Upper lobe of left lung (tissue), 6 donors: Measurements from ENCODE around the gene CYB5R4. TPM values are rescaled to one million over a fixed set of nuclear protein-coding genes. Genes with fewer than 3 reads are reported as not detected.
"Not testable (repeated sequence)": the region's sequence is repeated elsewhere in the genome, so short reads cannot be mapped to it uniquely, and the experiment has no call there.

Experiments
- ATAC-seq, 2 donors: fragments of 200-7000 bp; cut with Tn5 transposase; one replicate each; pipeline ENCODE4 v1.9.1; 2022; ENCODE audit warnings: mild to moderate bottlenecking in 2 of 2, moderate library complexity in 2 of 2; ENCODE audit not compliant: low FRiP score in 2 of 2
- DNase-seq, 2 donors: peaks; one replicate each; pipeline ENCODE4 v3.0.0-alpha.2; 2019 to 2020
- H3K27ac ChIP-seq, 4 donors: fragments of 200-600 bp; sonication (generic); one replicate each; pipeline ENCODE4 v1.5.1; 2016 to 2019
- H3K27me3 ChIP-seq, 4 donors: fragments of 200-600 bp; sonication (generic); one replicate each; pipeline ENCODE4 v1.5.1; 2017 to 2019
- H3K36me3 ChIP-seq, 4 donors: fragments of 200-600 bp; sonication (generic); one replicate each; pipeline ENCODE4 v1.5.1; 2016 to 2019
- H3K4me1 ChIP-seq, 4 donors: fragments of 200-600 bp; sonication (generic); one replicate each; pipeline ENCODE4 v1.5.1; 2018 to 2019
- H3K4me3 ChIP-seq, 4 donors: fragments of 200-600 bp; sonication (generic); one replicate each; pipeline ENCODE4 v1.5.1; 2017 to 2019; ENCODE audit warnings: mild to moderate bottlenecking in 2 of 4, moderate library complexity in 1 of 4
- H3K9me3 ChIP-seq, 4 donors: fragments of 200-600 bp; sonication (generic); one replicate each; pipeline ENCODE4 v1.5.1; 2018 to 2019
- CTCF ChIP-seq, 6 experiments: fragments of 450-650 bp in 4 of 6; fragments of 200-600 bp in 2 of 6; sonication (generic) in 2 of 6; IDR thresholded peaks; one replicate each; pipeline ENCODE4 v1.5.1; 2016 to 2019; ENCODE audit warnings: antibody characterized with exemption in 6 of 6
- EP300 ChIP-seq, 4 donors: sonication (generic); formaldehyde crosslinking; IDR thresholded peaks; one replicate each; pipeline ENCODE4 v1.5.1; 2017; ENCODE audit warnings: antibody characterized with exemption in 4 of 4, control low read depth in 2 of 4
- POLR2A ChIP-seq, 4 donors: fragments of 450-650 bp; IDR thresholded peaks; one replicate each; pipeline ENCODE4 v1.5.1; 2016 to 2017; ENCODE audit warnings: antibody characterized with exemption in 4 of 4, mild to moderate bottlenecking in 2 of 4
- POLR2AphosphoS5 ChIP-seq, 2 donors: sonication (generic); formaldehyde crosslinking; IDR thresholded peaks; one replicate each; pipeline ENCODE4 v1.5.1; 2017; ENCODE audit warnings: antibody characterized with exemption in 2 of 2
- WGBS, 2 donors: methylation state at CpG; one replicate each; pipeline ENCODE4 v1.1.5; 2017 to 2018; 5-methylcytosine and 5-hydroxymethylcytosine counted together
- total RNA-seq, 6 donors: library from RNA; depleted of rRNA in 4 of 6; stranded (reverse); fragments of >200 nt in 4 of 6; gene quantifications; one replicate each; pipeline versions ENCODE4 v1.1.0 to v1.2.1, GENCODE V29; 2016 to 2021
- donor health status: DM: no; HTN: no; CAD: no; lungs with moderate emphysema.
- donor health status: DM: no; HTN: yes; CAD: no; lungs with severe emphysema.

The CYB5R4 gene
- total RNA-seq, 6 donors from 2014 or later = 5.2 to 25.8 (median 13.1) TPM

DNA sequence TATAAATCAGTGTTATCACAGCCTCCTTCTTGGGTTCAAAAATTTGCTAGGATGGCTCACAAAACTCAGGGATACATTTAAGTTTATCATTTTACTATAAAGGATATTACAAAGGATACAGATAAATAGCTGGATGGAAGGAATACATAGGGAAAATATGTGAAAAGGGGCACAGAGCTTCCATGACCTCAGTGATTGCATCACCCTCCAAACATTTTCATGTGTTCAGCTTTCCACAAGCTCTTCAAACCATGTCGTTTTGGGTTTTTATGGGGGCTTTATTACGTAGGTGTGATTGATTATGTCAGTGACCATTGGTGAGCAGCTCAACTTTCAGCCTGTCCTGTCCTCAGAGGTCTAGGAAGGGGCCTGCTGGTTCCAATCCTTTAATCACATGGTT, 68.0 kb downstream of the CYB5R4 start:
- no peak overlapping the region for H3K27ac ChIP-seq
- 81 to 91% methylated on average over 2 of the region's 2 CpGs for WGBS, 2 donors
- TF ChIP-seq POLR2AphosphoS5 (IDR thresholded peaks at IDR 0.05) (no peak), EP300 (IDR thresholded peaks at IDR 0.05) (no peak), CTCF (IDR thresholded peaks at IDR 0.05) (no peak), POLR2A (IDR thresholded peaks at IDR 0.05) (no peak)
- H3K36me3 ChIP-seq = peaks cover 0 to 51% (median 12%) of the 10 kb centered on the region in 4 donors
- DNase-seq (no peak), ATAC-seq (no peak)
- H3K9me3 ChIP-seq = no peaks in the 10 kb centered on the region
- H3K4me1 ChIP-seq = no peaks in the 10 kb centered on the region
- H3K4me3 ChIP-seq = no peak overlapping the region
- no peaks in the 10 kb centered on the region for H3K27me3 ChIP-seq

DNA sequence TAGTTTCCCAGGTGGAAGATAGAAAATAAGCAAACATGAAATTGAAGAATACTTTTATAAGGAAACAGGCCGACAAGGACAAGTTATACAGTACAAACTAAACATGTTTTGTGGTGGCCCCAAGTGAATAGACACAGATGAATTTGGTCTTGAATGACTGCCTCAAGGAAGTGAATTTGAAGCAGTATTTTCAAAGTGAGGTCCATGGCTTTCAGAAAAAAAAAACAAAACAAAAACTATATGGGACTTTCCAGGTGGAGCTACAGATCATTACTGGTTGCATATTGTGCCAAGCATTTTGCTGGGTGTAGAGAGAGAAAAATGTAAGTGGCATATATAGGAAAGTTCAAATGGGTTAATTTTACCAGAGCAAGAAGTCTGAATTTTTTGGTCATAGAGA, 68.8 kb downstream of the CYB5R4 start:
- Histone ChIP-seq H3K4me3 (no peak overlapping the region), H3K9me3 (no peaks in the 10 kb centered on the region), H3K36me3 (peaks cover 0 to 51% (median 14%) of the 10 kb centered on the region in 4 donors), H3K27me3 (no peaks in the 10 kb centered on the region), H3K4me1 (no peaks in the 10 kb centered on the region), H3K27ac (no peak overlapping the region)
- WGBS, 2 donors = 85 to 97% methylated on average over 1 of the region's 1 CpG
- TF ChIP-seq CTCF (IDR thresholded peaks at IDR 0.05) = no peak
- TF ChIP-seq EP300 (IDR thresholded peaks at IDR 0.05) = no peak
- TF ChIP-seq POLR2AphosphoS5 (IDR thresholded peaks at IDR 0.05) = no peak
- TF ChIP-seq POLR2A (IDR thresholded peaks at IDR 0.05) = no peak
- DNase-seq (no peak), ATAC-seq (no peak)

DNA sequence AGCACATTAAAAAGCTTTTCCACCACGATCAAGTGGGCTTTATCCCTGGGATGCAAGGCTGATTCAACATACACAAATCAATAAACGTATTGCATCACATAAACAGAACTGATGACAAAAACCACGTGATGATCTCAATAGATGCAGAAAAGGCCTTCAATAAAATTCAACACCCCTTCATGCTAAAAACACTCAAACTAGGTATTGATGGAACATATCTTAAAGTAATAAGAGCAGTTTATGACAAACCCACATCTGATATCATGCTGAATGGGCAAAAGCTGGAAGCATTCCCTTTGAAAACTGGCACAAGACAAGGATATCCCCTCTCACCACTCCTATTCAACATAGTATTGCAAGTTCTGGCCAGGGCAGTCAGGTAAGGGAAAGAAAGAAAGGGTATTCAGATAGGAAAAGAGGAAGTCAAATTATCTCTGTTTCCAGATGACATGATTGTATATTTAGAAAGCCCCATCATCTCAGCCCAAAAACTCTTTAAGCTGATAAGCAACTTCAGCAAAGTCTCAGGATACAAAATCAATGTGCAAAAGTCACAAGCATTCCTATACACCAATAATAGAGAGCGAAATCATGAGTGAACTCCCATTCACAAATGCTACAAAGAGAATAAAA, 86.8 kb downstream of the CYB5R4 start:
- not testable (repeated sequence) for DNase-seq, H3K4me3 ChIP-seq, H3K27me3 ChIP-seq, H3K4me1 ChIP-seq, ATAC-seq, H3K9me3 ChIP-seq, H3K27ac ChIP-seq
- peaks cover 0 to 20% (median 12%) of the 10 kb centered on the region in 4 donors for H3K36me3 ChIP-seq
- 94 to 95% methylated on average over 4 of the region's 4 CpGs for WGBS, 2 donors

- ATAC-seq, DNase-seq, H3K27me3 ChIP-seq, H3K4me1 ChIP-seq, H3K4me3 ChIP-seq, H3K36me3 ChIP-seq, H3K9me3 ChIP-seq, H3K27ac ChIP-seq: not testable (repeated sequence)
- WGBS, 2 donors = 100% methylated on average over 2 of the region's 2 CpGs
These were observed 88.5 kb downstream of the CYB5R4 start for GRCh38 chr6:83947983-83948382.

- H3K4me3 ChIP-seq = no peak overlapping the region
- TF ChIP-seq EP300 (IDR thresholded peaks at IDR 0.05) (no peak), POLR2AphosphoS5 (IDR thresholded peaks at IDR 0.05) (no peak), CTCF (IDR thresholded peaks at IDR 0.05) (no peak), POLR2A (IDR thresholded peaks at IDR 0.05) (no peak)
- peaks cover 0 to 4% (median 0%) of the 10 kb centered on the region in 4 donors for H3K9me3 ChIP-seq
- H3K4me1 ChIP-seq = no peaks in the 10 kb centered on the region
- no peak for DNase-seq
- no peaks in the 10 kb centered on the region for H3K27me3 ChIP-seq
- no peaks in the 10 kb centered on the region for H3K36me3 ChIP-seq
- WGBS, 2 donors = 63 to 68% methylated on average over 2 of the region's 2 CpGs
- ATAC-seq = no peak
- H3K27ac ChIP-seq = no peak overlapping the region
These were observed 89.4 kb downstream of the CYB5R4 start for GRCh38 chr6:83948851-83949250.

DNA sequence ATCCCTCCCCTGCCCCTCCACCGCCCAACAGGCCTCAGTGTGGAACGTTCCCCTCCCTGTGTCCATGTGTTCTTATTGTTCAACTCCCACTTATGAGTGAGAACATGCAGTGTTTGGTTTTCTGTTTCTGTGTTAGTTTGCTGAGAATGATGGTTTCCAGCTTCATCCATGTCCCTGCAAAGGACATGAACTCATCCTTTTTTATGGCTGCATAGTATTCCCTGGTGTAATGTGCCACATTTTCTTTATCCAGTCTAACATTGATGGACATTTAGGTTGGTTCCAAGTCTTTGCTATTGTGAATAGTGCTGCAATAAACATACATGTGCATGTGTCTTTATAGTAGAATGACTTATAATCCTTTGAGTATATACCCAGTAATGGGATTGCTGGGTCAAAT, 91.9 kb downstream of the CYB5R4 start:
- H3K9me3 ChIP-seq, H3K27me3 ChIP-seq, H3K4me3 ChIP-seq, H3K4me1 ChIP-seq, H3K27ac ChIP-seq, DNase-seq, ATAC-seq: not testable (repeated sequence)
- 96 to 100% methylated on average over 2 of the region's 2 CpGs for WGBS, 2 donors
- H3K36me3 ChIP-seq = peaks cover 6 to 16% (median 10%) of the 10 kb centered on the region in 4 donors
